ENCODE results near the gene SLC8B1.

Gene SLC8B1

DNA sequence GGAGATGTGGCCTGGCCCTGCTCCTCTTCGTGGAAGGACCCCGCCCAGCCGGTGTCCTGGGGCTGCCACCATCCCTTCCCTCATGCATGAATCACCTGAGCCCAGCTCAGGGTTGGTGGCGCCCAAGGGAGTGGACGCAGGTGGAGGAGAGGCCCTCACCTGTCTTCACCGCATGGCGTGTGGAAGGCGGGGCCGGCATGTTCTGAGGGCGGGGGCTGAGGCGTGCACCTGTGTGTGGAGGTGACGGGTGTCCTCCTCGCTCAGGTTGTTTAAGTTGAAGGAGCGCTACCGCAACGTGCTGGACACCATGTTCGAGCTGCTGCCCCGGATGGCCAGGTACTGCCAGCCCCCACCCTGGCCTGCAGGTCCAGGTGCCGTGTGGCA, 47.0 kb downstream of the SLC8B1 start:
- no peaks in the 10 kb centered on the region for H3K4me1 ChIP-seq (ENCODE audit: insufficient read depth, low read length)
- no peaks in the 10 kb centered on the region for H3K27me3 ChIP-seq (ENCODE audit: control insufficient read depth in 1 of 2, insufficient read depth in 2 of 2, low read length in 2 of 2)
- peaks cover 69% of the 10 kb centered on the region for H3K36me3 ChIP-seq (ENCODE audit: insufficient read depth, low read length)
- H3K27ac ChIP-seq (ENCODE audit: low read depth, low read length): no peak overlapping the region
- H3K9ac ChIP-seq (ENCODE audit: low read length): no peak overlapping the region
- no peaks in the 10 kb centered on the region for H3K9me3 ChIP-seq (ENCODE audit: low read length)
- H3K4me3 ChIP-seq (ENCODE audit: low read depth in 1 of 2, low read length in 2 of 2): no peak overlapping the region

DNA sequence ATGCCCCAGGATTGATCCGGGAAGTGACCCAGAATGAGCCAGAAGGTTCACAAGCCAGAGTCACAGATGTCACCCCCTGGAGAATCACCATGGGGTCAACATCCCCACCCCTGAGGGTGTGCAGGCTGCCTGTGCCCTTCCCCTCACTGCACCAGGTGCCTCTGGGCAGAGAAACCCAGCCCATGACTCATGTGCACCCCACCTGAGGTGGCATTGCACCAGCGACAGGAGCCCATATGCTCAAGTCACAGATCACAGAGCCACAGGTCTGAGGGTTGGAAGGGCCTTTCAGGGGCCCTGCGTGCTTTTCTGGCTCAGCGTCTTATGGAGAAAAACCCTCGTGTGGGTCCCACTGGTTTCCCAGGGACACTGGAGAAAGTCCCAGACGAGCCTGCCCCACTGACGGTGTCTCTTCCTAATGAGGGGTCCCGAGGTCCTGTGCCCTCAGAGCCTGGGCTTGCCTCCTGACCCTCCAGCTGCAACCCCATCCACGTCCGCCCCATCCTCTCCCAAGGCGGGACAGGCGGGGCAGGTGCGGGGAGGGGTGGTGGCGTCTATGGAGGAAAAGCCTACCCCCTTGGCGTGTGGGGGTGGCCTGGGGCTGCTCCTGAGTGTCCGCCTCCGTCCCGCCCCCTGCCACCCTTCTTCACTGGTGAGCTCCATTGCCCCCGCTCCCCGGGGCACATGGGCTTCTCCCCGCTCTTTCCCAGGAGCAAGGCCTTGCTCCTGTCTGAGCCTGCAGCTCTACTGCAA, 47.6 kb downstream of the SLC8B1 start:
- H3K4me1 ChIP-seq (ENCODE audit: insufficient read depth, low read length): no peaks in the 10 kb centered on the region
- H3K9ac ChIP-seq (ENCODE audit: low read length): no peak overlapping the region
- peaks cover 63% of the 10 kb centered on the region for H3K36me3 ChIP-seq (ENCODE audit: insufficient read depth, low read length)
- H3K27me3 ChIP-seq (ENCODE audit: control insufficient read depth in 1 of 2, insufficient read depth in 2 of 2, low read length in 2 of 2): no peaks in the 10 kb centered on the region
- no peak overlapping the region for H3K4me3 ChIP-seq (ENCODE audit: low read depth in 1 of 2, low read length in 2 of 2)
- H3K9me3 ChIP-seq (ENCODE audit: low read length): no peaks in the 10 kb centered on the region
- no peak overlapping the region for H3K27ac ChIP-seq (ENCODE audit: low read depth, low read length)

DNA sequence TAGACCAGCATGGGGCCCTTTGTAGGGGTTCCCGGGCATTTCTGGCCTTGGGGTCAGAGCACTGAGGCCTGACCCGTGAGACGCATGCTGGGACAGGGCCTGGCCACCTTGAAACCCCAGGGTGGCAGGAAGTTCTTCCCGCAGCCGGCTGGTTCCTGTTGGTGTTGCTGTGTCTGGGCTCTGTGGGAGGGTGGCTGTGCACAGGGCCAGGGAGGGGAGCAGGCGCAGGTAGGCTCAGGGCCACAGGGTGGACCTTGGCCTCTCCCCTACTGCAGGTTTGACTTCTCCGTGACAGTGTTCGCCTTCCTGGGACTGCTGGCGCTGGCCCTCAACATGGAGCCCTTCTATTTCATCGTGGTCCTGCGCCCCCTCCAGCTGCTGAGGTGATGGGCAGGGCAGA, 48.2 kb downstream of the SLC8B1 start:
- no peak overlapping the region for H3K27ac ChIP-seq (ENCODE audit: low read depth, low read length)
- H3K9me3 ChIP-seq (ENCODE audit: low read length): no peaks in the 10 kb centered on the region
- H3K36me3 ChIP-seq (ENCODE audit: insufficient read depth, low read length): peaks cover 61% of the 10 kb centered on the region
- no peak overlapping the region for H3K4me3 ChIP-seq (ENCODE audit: low read depth in 1 of 2, low read length in 2 of 2)
- H3K9ac ChIP-seq (ENCODE audit: low read length): no peak overlapping the region
- no peaks in the 10 kb centered on the region for H3K27me3 ChIP-seq (ENCODE audit: control insufficient read depth in 1 of 2, insufficient read depth in 2 of 2, low read length in 2 of 2)
- no peaks in the 10 kb centered on the region for H3K4me1 ChIP-seq (ENCODE audit: insufficient read depth, low read length)

DNA sequence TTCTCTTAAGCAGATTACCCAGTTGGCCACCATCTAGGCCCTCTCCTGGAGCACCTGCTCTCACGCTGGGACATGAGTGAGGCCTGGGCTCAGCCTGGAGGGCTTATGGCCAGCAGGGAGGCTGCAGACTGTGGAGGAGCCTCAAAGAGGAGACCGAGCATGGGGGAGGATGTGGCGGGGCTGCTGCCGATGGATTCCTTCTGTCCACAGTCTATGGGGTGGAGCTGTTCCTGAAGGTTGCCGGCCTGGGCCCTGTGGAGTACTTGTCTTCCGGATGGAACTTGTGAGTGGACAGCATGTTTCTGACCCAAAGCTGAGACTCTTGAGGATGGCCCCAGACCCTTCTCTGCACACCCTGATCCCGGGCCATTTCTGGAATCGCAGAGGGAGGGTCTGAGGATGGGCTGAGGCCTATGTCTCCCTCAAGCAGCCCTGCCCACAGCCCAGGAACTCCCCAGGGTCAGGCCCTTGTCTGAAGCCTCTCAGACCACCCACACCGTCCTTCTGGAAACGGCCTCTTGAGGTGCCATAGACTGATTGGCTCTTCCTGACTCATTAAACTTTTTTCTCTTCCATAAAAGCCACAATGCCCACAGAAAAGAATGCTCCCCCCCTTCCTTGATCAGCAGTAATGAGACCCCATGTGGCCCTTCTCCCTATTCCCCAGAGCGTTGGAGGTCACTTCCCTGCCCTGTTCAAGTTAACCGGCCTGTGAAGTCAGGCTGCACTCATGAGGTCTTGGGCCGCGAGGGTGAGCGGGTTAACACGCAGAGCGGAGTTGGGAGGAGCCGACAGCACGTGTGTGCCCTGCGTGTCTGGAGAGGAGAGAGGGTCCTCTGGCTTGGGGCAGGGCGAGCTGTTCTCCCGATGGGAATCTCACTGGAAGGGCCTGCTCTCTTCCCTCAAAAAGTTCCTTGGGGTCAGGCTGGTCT, 49.0 kb downstream of the SLC8B1 start:
- H3K4me1 ChIP-seq (ENCODE audit: insufficient read depth, low read length): no peaks in the 10 kb centered on the region
- H3K9me3 ChIP-seq (ENCODE audit: low read length): no peaks in the 10 kb centered on the region
- H3K9ac ChIP-seq (ENCODE audit: low read length): no peak overlapping the region
- H3K27me3 ChIP-seq (ENCODE audit: control insufficient read depth in 1 of 2, insufficient read depth in 2 of 2, low read length in 2 of 2): no peaks in the 10 kb centered on the region
- peaks cover 60% of the 10 kb centered on the region for H3K36me3 ChIP-seq (ENCODE audit: insufficient read depth, low read length)
- no peak overlapping the region for H3K27ac ChIP-seq (ENCODE audit: low read depth, low read length)
- H3K4me3 ChIP-seq (ENCODE audit: low read depth in 1 of 2, low read length in 2 of 2): no peak overlapping the region

DNA sequence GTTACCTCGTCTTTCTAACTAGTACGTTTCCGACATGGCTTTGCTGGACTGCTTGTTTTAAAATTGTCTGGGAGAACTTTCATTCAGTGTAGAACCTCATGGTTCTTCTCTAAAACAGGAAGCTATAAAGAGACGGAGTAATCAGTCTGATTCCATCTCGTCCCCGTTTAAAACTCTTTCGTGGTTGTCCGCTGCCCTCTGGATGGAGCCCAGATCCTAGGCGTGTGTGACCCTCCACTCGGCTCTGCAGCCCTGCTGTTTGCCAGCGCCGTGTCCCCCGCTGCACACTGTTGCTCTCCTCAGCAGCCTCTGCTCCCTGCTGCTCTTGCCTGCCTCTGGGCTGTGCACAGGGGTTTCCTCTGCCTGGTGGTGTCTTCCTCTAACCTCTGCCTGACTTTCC, 50.2 kb downstream of the SLC8B1 start:
- Histone ChIP-seq H3K9ac (ENCODE audit: low read length) (no peak overlapping the region), H3K27ac (ENCODE audit: low read depth, low read length) (no peak overlapping the region), H3K4me3 (ENCODE audit: low read depth in 1 of 2, low read length in 2 of 2) (no peak overlapping the region), H3K4me1 (ENCODE audit: insufficient read depth, low read length) (no peaks in the 10 kb centered on the region), H3K36me3 (ENCODE audit: insufficient read depth, low read length) (peaks cover 52% of the 10 kb centered on the region), H3K27me3 (ENCODE audit: control insufficient read depth in 1 of 2, insufficient read depth in 2 of 2, low read length in 2 of 2) (no peaks in the 10 kb centered on the region), H3K9me3 (ENCODE audit: low read length) (no peaks in the 10 kb centered on the region)

DNA sequence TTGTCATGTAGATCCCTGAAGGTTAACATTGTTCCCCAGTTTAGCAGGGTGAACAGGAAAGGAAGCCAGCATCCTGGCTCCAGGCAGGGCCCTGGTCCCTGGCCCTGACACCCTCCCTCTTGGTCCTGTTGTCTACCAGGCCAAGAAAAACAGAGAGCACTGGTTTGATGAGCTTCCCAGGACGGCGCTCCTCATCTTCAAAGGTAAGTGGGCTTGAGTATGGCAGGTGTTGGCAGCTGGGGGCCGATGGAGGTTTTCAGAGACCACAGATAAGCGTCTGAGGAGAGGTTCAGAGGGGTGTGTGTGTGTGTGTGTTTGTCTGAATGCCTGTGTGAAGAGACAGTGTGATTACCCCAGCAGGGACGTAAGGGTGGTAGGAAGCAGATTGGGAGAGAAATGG, 56.3 kb downstream of the SLC8B1 start:
- H3K36me3 ChIP-seq (ENCODE audit: insufficient read depth, low read length): peaks cover 46% of the 10 kb centered on the region
- H3K4me3 ChIP-seq (ENCODE audit: low read depth in 1 of 2, low read length in 2 of 2): no peak overlapping the region
- no peaks in the 10 kb centered on the region for H3K27me3 ChIP-seq (ENCODE audit: control insufficient read depth in 1 of 2, insufficient read depth in 2 of 2, low read length in 2 of 2)
- no peaks in the 10 kb centered on the region for H3K4me1 ChIP-seq (ENCODE audit: insufficient read depth, low read length)
- no peak overlapping the region for H3K9ac ChIP-seq (ENCODE audit: low read length)
- H3K27ac ChIP-seq (ENCODE audit: low read depth, low read length): no peak overlapping the region
- no peaks in the 10 kb centered on the region for H3K9me3 ChIP-seq (ENCODE audit: low read length)

DNA sequence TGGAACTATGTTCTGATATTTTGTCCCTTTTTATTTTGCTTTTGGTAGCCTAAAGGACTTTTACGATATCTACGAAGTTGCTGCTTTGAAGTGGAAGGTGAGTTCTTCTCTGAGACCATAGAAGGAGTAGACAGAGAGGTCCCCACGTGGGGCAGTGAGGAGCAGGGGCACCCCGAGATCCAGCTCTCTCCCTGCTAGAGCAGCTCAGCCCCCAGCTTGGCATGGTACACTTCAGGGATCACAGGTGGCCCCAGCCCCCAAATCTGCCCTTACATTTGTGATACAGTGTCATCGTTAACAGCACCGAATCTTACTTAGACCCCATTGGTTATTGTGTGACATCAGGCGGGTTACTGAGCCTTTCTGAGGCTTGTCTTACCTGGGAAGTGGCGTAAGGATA, 56.8 kb downstream of the SLC8B1 start:
- Histone ChIP-seq H3K27me3 (ENCODE audit: control insufficient read depth in 1 of 2, insufficient read depth in 2 of 2, low read length in 2 of 2) (no peaks in the 10 kb centered on the region), H3K27ac (ENCODE audit: low read depth, low read length) (no peak overlapping the region), H3K9me3 (ENCODE audit: low read length) (no peaks in the 10 kb centered on the region), H3K9ac (ENCODE audit: low read length) (no peak overlapping the region), H3K4me3 (ENCODE audit: low read depth in 1 of 2, low read length in 2 of 2) (no peak overlapping the region), H3K4me1 (ENCODE audit: insufficient read depth, low read length) (peaks cover under 1% of the 10 kb centered on the region), H3K36me3 (ENCODE audit: insufficient read depth, low read length) (peaks cover 49% of the 10 kb centered on the region)

DNA sequence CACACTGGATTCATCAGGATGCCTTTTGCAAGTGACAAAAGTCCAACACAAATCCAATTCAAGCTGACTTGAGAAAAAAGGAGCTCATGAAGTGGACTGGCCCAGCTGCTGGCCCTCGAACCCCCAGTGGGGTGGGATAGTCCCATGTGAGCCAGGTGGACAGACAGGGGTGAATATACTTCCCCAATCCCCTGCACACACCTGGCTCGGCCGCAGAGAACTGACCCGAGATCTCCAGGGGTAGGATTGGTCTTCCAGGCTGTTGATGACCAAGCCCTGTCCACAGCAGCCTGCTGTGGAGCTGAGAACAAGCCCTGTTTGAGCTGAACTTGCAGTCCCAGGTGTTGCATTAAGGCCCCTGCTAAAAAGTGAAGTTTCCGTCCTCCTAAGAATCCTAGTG, 57.4 kb downstream of the SLC8B1 start:
- Histone ChIP-seq H3K9ac (ENCODE audit: low read length) (no peak overlapping the region), H3K27me3 (ENCODE audit: control insufficient read depth in 1 of 2, insufficient read depth in 2 of 2, low read length in 2 of 2) (no peaks in the 10 kb centered on the region), H3K9me3 (ENCODE audit: low read length) (no peaks in the 10 kb centered on the region), H3K4me1 (ENCODE audit: insufficient read depth, low read length) (peaks cover 7% of the 10 kb centered on the region), H3K4me3 (ENCODE audit: low read depth in 1 of 2, low read length in 2 of 2) (no peak overlapping the region), H3K36me3 (ENCODE audit: insufficient read depth, low read length) (peaks cover 54% of the 10 kb centered on the region), H3K27ac (ENCODE audit: low read depth, low read length) (no peak overlapping the region)

DNA sequence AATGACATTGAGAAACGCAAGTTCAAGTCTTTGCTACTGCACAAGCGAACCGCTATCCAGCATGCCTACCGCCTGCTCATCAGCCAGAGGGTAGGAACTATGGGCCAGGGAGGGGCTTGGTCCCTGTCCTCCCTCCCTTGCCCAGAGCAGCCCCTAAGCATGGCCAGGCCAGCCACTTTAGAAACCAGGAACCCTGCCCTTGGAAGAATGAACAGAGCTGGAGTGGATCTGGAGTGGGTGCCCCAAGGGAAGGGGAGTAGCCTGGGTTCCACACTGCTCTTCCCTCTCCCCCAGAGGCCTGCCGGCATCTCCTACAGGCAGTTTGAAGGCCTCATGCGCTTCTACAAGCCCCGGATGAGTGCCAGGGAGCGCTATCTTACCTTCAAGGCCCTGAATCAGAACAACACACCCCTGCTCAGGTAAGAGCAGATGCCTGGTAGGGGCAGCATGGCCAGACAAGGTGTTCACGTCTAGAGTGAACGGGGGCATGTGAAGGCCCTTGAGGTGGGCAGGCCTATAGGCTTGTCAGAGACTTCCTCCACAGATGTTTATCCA, 57.9 kb downstream of the SLC8B1 start:
- Histone ChIP-seq H3K36me3 (ENCODE audit: insufficient read depth, low read length) (peaks cover 54% of the 10 kb centered on the region), H3K4me1 (ENCODE audit: insufficient read depth, low read length) (peaks cover 10% of the 10 kb centered on the region), H3K9me3 (ENCODE audit: low read length) (no peaks in the 10 kb centered on the region), H3K27ac (ENCODE audit: low read depth, low read length) (no peak overlapping the region), H3K27me3 (ENCODE audit: control insufficient read depth in 1 of 2, insufficient read depth in 2 of 2, low read length in 2 of 2) (no peaks in the 10 kb centered on the region), H3K9ac (ENCODE audit: low read length) (no peak overlapping the region), H3K4me3 (ENCODE audit: low read depth in 1 of 2, low read length in 2 of 2) (no peak overlapping the region)

DNA sequence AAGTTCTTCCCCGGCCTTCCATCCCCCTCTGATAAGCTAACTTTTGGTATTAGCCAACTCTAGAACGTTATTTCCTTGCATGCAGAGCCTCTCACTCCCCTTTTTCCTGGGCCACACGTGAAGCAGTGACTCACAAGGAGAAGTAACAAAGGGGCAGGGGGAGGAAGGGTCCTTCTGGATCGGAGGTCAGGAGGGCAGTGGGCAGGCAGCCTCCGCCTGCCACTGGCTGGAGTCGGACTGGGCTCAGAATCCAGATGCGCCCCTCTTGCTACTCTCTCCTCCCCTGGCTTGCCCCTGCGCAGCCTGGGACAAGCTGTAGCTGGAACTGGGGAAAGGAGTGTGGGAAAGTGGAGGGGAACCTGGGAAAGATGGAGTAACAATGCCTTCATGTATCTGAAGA, 58.6 kb downstream of the SLC8B1 start:
- no peak overlapping the region for H3K4me3 ChIP-seq (ENCODE audit: low read depth in 1 of 2, low read length in 2 of 2)

DNA sequence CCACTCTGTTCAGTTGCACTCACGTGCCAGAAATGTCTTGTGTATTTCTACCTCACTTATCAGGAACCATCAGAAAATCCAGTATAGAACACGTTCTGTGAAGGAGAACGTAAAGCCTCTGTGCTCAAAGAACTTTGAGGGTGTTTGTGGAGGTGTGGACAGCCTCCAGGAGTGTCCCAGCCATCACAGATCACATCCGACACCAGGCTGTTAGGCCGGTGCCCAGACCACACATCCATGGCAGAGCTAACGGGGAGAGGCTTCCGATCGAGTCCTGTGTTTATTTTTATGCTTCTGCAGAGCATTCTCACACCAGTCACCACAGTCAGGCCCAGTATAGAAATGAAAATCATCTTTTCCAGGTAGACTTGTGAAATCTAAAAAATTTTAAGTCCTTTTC, 60.1 kb downstream of the SLC8B1 start:
- Histone ChIP-seq H3K9me3 (ENCODE audit: low read length) (no peaks in the 10 kb centered on the region), H3K9ac (ENCODE audit: low read length) (no peak overlapping the region), H3K27me3 (ENCODE audit: control insufficient read depth in 1 of 2, insufficient read depth in 2 of 2, low read length in 2 of 2) (no peaks in the 10 kb centered on the region), H3K36me3 (ENCODE audit: insufficient read depth, low read length) (peaks cover 52% of the 10 kb centered on the region), H3K4me3 (ENCODE audit: low read depth in 1 of 2, low read length in 2 of 2) (no peak overlapping the region), H3K4me1 (ENCODE audit: insufficient read depth, low read length) (peaks cover 15% of the 10 kb centered on the region), H3K27ac (ENCODE audit: low read depth, low read length) (no peak overlapping the region)

More for the DNA sequence above, 58.6 kb downstream of the SLC8B1 start:
- peaks cover 14% of the 10 kb centered on the region for H3K4me1 ChIP-seq (ENCODE audit: insufficient read depth, low read length)
- no peaks in the 10 kb centered on the region for H3K9me3 ChIP-seq (ENCODE audit: low read length)
- H3K36me3 ChIP-seq (ENCODE audit: insufficient read depth, low read length): peaks cover 54% of the 10 kb centered on the region
- H3K27ac ChIP-seq (ENCODE audit: low read depth, low read length): no peak overlapping the region
- H3K27me3 ChIP-seq (ENCODE audit: control insufficient read depth in 1 of 2, insufficient read depth in 2 of 2, low read length in 2 of 2): no peaks in the 10 kb centered on the region
- no peak overlapping the region for H3K9ac ChIP-seq (ENCODE audit: low read length)

All from muscle layer of colon (tissue), 2 donors.